MV-4-11 (cell line): ENCODE data around the gene CCN2.
A peak's percentile ranks its signal among the peaks of the same experiment; 100 is the strongest.

Experiments
- DNase-seq: peaks from one replicate; lab custom pipeline; 2025; lab: John Stamatoyannopoulos, UW

Gene CCN2

DNA sequence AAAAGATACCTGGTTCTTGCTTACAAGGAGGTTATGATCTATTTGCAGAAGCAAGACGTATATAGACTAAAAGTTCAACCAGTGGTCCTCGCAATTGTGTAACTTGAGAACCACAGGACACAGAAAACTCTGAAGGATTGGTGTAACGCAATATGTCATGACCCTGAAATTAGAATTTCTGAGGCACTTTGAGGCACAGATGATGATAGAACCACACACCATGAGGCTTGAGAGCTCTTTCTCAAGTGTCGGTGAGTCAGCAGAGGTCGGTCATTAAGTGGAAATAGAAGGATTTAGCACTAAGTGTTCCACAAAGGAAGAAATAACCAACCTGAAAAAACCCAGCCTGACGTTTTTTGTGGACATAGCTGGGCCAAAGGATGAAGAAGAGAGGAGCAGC is 15.3 kb upstream of the CCN2 start:
- DNase-seq, result peak; percentile 98

DNA sequence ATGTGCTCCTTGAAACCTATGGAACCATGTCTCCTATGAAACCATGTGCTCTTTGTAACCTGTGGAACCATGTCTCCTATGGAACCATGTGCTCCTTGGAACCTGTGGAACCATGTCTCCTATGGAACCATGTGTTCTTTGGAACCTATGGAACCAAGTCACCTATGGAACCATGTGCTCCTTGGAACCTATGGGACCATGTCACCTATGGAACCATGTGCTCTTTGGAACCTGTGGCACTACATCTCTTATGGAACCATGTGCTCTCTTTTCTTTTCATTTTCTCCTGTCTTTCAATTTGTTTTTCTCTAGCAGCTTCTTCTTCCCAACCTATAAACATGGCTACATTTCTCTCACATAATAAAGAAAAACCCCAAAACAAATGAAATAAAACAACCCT is 11.9 kb upstream of the CCN2 start:
- DNase-seq, result no peak

DNA sequence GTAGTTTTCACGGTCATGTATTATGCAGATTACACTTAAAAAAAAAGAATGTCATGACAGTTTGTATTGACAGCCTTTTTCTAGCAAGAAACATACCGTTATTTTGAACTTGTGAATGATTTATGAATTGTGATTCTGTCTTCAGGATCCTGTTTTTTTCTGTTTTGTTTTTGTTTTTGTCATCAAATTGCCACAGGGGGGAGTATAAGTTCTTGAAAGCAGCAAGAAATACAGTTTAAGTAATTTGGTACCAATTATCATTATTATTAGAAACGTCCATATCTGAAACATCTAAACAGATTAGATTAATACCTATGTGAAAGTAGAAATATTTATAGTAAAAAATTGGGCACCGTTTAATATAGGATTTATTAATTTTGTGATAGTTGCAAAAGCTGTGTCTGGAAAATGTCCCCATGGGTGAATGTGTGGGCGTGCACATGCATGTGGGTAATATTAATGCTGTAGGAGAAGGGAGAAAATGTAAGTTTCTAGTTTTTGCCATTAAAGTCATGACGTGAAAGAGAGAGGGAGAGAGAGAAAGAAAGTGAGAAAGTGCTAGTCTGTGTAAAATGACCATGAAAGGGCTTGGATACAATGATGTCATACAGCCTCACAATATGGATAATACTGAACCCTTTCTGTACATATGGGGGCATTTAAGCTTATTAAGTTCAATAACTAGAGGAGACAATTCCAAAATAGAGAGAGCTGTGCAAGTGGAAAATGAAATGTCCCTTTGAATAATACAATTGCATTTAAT is 9.4 kb upstream of the CCN2 start:
- DNase-seq, result no peak

DNA sequence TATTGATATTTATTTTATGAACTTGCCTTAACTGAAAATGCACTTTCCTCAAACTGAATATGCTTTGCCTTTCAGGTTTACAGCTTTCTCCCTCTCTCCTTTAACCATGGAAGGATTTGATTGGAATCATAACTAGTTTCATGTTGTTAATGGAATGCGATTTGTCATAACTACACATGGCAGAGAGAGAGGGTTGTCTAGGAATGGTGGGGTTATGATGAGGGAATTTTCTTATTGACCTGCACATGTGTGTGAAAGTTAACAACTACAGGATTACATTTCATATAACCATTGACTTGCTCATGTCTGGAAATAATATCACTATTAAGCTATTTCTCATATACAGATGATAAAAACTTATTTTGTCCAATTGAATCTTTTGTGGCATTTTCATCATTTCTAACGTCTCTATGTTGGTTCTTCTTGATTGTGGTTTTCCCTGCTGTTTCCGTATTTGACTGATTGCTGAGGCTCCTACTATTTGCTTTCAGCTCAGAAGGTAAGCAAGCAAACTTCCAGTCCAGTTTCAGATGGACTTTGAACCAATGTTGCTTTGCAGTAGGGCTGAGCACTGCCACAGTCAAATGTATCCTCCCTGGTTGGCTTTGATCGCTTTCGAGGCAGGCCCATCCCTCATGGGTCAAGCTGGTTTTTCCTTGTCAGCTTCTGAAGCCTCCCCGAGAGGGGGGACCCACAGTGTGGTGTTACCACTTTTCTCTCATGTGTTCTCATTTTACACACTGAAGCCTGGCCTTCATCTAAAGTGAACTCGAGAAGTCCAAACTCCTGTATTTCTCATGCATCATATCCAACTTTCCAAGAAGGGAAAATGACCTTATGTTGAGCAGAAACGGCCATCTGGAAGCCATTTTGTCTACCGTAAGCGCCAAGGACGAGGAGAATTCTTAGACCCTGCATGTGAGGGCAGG is 7.6 kb upstream of the CCN2 start:
- DNase-seq, result no peak

DNA sequence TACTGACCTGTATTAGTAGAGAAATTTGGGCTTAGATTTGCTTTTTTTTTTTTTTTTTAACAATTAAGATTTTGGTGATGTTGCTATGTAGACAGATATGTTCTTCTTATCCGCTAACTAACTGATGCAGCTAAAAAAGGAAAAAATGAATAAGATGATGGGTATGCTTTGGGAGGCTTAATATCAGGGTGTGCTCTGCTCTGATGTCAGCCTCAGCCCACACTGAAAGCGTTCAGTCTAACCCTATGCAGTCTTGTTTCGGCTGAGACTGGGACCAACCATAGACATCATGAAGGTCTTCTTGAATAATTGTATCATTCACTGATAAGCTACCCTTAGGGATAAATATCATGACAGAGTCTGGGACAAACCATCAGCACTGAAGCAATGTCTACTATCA is 6.9 kb upstream of the CCN2 start:
- no peak for DNase-seq

DNA sequence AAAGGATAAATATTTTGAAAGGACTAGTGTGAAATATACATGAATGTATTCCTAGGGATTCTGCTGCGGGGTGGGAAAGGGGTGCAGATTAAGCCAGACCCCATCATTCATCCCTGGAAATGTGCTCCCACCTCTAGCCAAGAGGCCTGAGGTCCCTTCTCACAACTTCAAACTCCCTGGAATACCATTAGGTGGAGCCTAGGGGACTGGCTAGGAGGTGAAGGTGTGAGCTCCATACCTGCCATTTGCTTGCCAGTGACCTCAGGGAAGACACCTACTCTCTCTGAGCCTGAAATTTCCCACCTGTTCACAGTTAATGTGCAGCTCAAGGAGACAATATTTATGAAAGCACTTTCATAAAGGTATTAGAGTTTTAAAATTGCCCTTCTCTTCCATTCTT is 4.7 kb upstream of the CCN2 start:
- DNase-seq, result no peak

DNA sequence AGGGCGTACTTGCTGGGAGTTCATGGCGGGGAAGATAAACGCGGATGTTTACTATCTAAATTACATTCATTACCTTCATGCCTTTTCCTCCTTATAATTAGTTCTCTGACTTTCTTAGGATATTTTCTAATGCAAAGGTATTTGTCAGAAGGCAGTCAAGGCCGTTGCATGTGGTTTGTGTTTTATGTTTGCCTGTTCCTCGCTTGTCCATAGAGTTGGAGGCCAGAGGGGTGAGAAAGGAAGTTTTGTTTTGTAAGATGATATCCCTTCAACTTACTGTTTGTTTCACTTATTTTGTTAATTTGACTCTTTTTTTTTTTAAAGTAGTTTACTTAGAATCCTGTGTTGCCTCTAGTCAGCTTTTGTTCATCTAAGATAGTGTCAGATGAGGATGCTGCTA is 4.0 kb upstream of the CCN2 start:
- DNase-seq, result no peak

DNA sequence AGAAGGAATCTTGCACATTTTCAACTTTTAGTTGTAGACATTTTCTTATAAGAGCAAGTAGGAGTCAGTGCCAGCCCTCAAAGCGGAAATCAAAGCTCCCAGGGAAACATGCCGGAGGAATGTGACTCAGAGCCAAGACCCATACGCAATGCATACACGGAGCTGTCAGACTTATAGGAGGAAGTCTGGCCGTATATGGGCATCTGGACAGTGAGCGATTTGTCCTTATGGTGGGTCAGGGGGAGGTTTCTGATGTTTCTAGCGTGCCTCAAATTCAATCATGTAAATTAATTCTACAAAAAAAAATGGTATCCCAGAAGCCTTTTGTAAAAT is 3.6 kb upstream of the CCN2 start:
- DNase-seq, result peak; percentile 70

DNA sequence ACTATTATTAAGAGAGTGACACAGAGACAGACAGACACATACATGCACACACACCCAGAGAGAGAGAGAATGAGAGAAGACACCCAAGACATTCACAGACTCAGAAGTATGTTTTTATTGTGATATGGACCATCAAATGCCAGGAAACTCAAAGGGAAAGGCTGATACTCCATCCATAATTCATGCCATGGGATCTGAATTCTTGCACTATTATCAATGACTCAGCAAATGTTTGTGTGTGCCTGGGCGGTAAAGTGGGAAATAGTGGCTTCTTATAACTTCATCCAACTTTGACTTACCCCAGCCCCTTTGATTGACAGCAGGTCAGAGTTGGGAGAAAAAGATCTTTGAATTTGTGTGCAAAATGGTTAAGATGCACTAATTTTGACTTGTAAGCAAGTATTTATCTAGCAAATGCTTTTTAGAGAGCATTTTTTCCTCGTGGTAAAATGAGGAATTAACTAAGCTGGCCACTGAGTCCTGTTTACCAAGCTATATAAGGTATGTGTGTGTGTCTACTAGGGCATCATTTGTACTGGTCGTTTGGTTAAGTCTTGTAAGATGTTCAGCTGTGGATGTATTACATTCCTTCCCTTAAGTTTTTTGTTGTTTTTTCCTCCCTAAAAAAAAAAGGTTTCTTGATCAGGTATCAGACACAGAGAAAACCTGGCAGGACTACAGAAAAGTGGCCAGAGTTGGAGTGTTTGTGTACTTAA is 3.0 kb upstream of the CCN2 start:
- DNase-seq, result no peak

DNA sequence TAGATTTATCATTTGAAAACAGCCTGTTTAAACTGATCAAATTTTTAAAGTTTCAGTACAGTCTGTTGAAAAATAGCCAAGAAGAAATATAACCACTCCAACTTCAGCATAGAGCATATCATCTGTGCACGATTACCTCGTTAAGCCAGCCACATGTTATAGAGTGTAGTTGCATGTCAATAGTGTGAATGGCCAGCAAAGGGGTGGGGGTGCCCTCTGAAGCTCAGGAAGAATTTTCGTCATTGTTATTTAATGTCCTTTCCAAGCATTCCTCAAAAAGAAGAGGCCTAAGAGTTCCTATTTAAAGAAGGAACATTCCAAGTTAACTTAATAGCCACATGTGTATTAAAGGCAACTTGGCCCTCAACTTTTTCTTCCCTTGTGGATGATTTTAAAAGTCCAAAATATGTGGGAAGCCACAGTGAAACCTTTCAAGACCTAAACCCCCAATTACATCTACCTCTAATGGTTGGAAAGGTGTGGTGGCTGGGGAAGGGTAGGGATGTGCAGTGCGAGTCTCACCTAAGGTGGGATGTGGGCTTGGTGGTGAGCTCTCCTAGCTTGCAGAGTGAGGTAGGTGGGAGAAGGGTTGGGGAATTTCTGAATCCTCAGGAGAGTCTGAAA is 1.8 kb upstream of the CCN2 start:
- DNase-seq, result no peak

DNA sequence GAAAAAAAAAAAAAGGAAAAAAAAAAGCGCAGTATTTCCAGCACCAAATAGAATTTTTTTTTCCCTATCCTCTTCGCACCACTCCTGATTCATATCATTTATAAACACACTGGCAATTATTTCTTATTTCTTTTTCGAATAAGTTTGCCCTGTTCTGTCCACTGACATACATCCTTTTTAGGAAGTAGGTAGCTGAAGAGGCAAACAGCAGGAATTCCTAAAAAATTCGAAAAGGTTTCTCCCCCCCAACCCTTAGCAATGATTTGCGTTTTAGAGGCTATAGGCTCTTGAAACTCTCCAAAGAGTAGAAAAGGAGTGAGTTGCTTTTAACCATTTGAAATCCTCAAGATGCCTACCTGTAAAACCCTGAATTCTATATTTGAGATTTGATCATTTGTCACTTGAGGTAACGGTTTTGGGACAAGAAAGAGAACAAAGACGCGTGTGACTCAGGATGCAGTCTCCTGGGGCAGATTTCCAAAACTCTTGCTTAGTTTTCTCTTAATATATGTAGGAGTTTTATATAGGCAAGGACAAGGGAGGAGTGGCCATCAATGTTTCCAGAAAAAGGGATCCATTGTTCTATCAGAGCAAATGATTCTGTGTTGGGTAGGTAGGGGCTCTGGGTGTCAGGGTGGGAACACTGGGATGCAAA is 531 bp upstream of the CCN2 start:
- DNase-seq, result no peak

DNA sequence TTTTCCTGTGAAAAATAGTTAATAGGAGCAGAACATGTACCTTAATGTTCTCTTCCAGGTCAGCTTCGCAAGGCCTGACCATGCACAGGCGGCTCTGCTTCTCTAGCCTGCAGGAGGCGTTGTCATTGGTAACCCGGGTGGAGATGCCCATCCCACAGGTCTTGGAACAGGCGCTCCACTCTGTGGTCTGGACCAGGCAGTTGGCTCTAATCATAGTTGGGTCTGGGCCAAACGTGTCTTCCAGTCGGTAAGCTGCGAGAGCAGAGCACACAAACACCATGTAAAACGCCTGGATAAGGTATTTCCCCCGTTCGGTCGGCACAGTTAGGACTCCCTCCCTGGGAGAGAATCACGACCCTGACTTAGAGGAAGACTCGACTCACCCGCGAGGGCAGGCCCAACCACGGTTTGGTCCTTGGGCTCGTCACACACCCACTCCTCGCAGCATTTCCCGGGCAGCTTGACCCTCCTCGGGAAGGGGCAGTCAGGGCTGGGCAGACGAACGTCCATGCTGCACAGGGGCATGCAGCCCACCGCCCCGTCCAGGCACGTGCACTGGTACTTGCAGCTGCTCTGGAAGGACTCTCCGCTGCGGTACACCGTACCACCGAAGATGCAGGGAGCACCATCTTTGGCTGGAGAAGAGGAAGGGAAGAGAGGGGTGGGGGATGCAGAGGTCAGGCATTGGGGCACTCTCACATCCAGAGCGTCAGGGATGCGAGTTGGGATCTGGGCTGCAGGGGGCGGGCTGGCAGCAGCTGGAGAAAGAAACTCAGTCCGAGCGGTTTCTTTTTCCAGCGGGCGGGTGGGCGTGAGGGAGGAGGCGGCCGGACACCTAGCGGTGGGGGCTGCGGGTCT is 1.0 kb downstream of the CCN2 start:
- DNase-seq, result no peak

DNA sequence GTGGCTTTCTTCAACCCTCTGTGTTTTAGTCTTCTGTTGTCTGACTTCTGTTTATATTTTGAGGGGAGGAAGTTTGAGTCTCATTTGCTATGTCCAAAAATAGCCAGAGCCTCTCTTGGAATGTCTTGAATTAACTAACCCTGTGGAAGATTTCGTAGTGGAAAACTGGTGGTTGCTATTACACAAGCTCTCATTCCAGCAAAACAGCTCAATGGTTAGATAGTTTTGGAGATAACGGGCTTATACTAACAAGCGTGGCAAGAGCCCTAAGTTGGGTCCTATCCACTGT is 1.6 kb downstream of the CCN2 start:
- DNase-seq, result no peak

DNA sequence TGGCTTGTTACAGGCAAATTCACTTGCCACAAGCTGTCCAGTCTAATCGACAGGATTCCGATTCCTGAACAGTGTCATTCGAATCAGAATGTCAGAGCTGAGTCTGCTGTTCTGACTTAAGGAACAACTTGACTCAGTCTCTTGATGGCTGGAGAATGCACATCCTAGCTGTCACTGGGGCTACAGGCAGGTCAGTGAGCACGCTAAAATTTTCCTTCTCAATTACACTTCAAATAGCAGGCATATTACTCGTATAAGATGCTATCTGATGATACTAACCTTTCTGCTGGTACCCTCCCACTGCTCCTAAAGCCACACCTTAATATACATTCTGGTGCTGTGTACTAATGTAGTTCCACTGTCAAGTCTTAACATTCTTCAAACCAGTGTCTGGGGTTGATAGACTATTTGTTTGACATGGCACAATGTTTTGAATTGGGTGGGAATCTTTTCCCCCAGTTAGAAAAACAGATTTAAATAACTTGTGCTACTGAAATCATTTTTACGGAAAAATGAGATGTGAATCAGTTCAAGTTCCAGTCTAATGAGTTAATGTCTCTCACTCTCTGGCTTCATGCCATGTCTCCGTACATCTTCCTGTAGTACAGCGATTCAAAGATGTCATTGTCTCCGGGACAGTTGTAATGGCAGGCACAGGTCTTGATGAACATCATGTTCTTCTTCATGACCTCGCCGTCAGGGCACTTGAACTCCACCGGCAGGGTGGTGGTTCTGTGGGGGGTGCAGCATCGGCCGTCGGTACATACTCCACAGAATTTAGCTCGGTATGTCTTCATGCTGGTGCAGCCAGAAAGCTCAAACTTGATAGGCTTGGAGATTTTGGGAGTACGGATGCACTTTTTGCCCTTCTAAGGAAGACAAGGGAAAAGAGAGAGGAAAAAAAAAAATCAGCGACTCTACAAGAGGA is 2.2 kb downstream of the CCN2 start:
- DNase-seq, result no peak

DNA sequence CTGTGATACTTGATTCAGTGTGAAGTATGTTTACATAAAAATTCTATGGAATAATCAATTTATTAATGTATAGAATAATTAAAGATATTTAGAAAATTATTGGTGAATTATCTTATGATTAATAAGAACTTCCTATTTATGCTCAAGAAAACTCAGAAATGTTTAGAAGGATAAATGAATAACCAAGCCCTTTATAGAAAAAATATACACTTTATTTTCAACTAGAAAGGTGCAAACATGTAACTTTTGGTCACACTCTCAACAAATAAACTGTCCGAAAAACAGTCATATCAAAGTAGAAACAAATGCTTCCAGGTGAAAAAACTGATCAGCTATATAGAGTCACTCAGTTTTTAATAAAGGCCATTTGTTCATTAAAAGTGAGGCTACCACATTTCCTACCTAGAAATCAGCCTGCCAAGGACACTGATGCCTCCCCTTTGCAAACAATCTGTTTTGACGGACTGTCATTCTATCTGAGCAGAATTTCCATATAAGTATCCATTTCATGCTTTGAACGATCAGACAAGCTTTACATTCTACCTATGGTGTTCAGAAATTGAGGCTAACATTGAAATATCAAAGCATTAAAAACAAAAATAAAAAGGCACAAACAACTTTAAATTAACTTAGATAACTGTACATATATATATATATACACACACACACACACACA is 3.0 kb downstream of the CCN2 start:
- DNase-seq, result no peak

DNA sequence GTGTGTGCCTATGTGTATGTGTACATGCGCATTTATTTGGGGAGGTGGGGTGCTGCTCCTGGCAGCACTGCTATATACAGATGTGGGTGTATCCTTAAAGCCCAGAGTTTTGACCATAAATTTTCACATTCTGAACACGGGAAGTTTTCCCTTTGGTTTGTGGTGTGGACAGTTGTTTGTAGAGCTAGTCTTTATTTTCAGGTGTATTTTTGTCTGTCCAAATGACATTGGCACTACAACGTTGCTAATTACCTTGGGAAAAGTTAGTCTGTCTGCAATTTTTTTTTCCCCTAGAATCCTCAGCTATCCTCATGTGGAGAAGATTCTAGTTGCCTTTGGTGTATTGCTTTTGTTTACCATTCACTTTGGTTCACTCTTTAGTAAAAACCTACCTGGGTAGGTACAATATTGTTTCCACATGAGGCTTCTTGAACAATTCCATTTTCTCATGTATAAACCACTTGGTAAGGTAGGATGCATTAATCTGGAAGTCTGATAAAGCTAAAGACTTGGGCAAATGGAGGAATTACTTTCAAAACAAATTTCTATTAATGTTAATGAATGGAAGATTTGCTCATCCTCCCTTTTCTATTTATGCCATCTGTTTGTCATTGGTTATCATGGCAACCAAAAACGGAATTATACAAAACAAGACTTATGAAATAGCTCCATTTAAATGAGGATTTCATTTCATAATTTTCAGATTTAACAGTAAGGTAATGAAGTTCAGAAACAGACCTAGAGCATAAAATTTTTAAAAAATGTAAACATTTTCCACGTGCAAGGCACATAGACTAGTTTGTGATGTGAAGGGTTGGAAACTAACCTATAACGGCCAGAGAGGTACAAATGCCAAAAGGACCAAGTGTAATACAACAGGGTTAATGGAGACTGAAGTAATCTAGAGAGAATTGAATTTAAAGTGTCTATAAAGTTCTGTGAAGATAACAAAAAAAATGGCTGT is 3.9 kb downstream of the CCN2 start:
- no peak for DNase-seq

DNA sequence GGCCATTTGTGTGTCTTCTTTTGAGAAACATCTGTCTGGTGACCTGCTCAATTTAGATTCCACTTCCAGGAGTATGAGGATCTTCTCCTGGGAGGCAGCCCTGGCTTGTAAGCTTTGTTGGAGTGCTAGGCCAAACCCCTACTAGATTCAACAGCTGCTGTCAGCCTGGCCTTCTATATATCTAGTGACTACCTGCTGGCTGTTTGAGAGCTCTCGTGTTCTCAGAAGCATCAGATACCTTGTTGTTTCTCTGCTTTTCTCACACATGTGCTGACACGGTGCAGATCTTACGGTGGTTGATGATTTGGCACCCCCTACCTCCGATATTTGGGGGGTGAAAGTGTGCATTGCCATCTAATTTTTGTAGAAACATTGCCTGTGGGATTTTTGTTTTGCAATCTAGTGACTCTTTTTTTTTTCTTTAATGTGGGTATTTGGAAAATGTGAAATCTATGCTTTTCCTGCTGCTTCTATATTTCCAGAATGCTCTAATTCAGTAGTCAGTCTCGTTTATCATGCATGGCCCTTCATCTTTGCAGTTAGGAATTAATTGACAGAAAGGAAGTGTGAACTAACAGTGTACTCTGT is 4.7 kb downstream of the CCN2 start:
- no peak for DNase-seq

DNA sequence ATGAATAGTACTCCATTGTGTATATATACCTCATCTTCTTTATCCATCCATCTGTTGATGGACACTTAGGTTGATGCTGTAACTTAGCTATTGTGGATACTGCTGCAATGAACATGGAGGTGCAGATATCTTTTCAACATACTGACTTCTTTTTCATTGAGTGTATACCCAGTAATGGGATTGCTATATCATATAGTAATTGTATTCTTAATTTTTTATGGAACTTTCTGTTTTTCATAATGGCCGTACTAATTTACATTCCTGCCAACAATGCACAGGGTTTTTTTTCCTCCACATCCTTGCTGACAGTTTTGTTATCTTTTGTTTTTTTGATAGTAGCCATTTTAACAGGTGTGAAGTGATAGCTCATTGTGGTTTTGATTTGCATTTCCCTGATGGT is 5.2 kb downstream of the CCN2 start:
- DNase-seq, result no peak
